CD4-positive, alpha-beta T cell treated with Interferon alpha-2 for 1 hour (primary cell): Measurements from ENCODE around the gene PALLD.

ENCODE experiments used
- DNase-seq, 2 donors: peaks; one replicate each; pipeline ENCODE4 v3.0.0-alpha.2; 2020 to 2022

The PALLD gene

GRCh38 chr4:168882650-168883233 lies 385.9 kb downstream of the PALLD start:
- no peak for DNase-seq

DNA sequence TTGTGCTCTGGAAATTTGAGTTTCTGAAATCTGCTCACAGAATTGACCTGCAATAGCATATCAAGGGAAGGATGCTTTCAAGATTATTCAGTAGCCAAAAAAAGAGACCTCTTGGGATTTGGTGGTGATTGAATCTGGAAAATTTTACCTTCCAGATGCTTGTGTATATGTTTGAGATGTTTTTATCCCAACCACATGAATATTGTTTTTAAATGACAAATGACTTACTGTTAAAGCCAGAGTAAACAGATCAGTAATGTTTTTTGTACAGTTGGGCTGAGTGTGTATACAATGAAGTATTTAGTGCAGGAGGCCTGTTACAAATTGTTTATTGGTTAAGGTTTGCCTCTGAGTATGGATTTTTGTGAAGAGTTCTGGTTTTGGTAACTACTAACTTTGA lies 386.7 kb downstream of the PALLD start:
- no peak for DNase-seq

DNA sequence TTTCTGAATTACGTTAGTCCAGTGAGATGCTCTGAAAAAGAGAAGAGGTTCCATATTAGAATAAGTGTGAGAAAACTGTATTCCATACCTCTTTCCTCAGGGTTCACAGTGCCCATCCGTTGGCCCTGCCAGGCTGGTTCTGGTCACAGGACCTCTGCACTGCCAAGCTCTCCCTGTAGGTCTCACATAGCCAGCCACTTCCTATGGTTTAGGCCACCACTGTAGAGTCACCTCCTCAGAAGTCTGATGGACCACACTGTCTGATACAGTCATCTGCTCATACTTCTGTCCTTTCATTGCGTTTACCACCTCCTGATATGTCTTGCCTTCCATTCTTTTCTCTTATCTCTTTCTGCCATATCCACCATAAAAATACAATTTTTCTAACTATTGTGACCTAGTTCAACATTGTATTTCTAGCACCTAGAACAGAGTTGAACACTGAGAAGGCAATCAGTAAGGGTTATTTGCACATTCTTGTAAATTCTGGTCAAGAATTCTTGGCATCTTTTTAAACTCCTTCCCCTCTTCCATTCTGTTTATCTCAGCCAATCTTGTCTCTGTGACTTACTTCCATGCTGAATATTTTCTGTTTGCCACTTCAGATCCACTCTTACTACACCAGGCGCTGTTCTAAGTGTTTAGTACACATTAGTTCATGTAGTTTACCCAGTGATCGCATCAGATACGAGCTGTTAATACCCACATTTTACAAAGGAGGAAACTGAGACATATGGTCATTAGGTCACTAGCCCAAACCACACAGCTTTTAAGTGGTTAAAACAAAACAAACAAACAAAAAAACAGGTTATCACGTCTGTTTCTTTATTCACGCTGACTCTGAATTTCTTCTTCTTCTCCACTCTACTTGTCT lies 387.6 kb downstream of the PALLD start:
- DNase-seq: no peak

GRCh38 chr4:168885400-168885799 lies 388.5 kb downstream of the PALLD start:
- DNase-seq: no peak

DNA sequence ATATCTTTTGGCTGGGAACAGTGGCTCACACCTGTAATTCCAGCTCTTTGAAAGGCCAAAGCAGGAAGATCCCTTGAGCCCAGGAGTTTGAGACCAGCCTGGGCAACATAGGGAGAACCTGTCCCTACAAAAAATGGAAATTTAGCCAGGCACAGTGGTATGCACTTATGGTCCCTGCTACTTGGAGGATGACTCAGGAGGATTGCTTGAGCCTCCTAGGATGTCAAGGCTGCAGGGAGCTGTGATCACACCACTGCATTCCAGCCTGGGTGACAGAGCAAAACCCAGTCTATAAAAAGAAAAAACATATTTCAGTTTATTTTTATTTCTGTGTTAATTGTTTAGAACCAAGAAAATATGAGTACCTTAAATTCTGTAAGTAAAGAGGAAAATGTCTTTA lies 389.5 kb downstream of the PALLD start:
- DNase-seq: no peak

GRCh38 chr4:168887809-168888208 lies 391.0 kb downstream of the PALLD start:
- no peak for DNase-seq

DNA sequence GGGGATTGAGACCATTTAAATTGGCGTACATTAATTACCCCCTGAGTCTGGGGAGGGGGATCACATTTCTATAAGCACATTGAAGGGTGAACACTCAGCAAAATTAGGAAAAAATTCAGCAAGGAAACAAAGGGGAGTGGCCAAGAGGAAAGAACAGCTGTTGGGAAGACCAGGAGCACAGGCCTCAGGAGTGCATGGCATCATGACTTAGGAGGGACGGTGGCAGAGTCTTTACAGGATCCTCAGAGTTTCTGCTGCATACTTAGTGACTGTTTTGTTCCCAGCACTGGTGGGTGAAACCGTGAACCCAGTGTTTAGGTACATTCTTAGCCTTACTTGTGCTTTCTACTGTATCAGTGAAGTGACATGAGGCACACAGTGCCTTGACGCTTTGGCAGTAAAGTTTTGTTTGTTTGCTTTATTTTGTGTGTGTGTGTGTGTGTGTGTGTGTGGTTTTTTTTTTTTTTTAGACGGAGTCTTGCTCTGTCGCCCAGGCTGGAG lies 391.9 kb downstream of the PALLD start:
- DNase-seq: no peak

- DNase-seq: no peak
Observed at GRCh38 chr4:168891086-168891485, 394.2 kb downstream of the PALLD start.

- DNase-seq: no peak
Observed at GRCh38 chr4:168891688-168892087, 394.8 kb downstream of the PALLD start.

- no peak for DNase-seq
Observed at GRCh38 chr4:168892475-168892874, 395.6 kb downstream of the PALLD start.

DNA sequence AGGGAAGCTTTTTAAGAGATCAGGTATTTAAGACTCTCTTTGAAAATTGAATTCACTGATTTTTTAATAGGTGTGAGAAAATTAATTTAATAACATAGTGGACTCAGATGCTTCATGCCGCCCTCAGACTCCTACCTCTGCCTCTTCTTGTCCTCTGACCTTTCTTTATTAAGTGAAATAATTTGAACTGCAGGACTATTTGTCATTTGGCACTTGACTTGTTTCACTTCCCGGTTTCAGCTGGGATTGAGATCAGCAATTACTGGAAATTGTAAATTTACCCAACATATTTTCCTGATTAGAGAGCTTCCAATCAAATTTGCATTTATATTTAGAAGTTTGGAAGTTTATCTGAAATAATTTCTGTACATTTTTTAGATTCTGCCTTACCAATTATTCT lies 396.4 kb downstream of the PALLD start:
- no peak for DNase-seq

GRCh38 chr4:168893807-168894206 lies 397.0 kb downstream of the PALLD start:
- DNase-seq: no peak

GRCh38 chr4:168900080-168900479 lies 403.2 kb downstream of the PALLD start:
- DNase-seq: no peak

- peak in 1 of 2 donors; percentile 16 for DNase-seq
Observed at GRCh38 chr4:168907119-168907698, 410.4 kb downstream of the PALLD start.

GRCh38 chr4:168908093-168908492 lies 411.2 kb downstream of the PALLD start:
- DNase-seq: no peak

GRCh38 chr4:168908851-168909273 lies 412.0 kb downstream of the PALLD start:
- DNase-seq: no peak

DNA sequence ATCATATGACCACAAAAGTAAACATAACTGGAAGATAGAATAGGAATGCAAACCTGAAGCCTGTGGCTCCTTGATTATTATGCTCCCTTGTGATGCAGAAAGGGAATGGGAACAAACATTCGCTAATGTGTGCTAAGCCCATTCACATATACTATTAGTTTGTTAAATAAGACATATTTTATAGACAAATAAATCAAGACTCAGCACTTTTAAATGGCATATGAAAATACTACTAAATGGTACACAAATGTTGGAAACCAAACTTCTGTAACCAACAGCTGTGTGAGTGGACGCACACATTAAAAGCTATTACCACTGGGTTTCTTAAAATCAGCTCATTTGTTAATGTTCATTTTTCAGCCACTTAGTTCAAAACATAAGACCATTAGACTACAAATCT lies 417.2 kb downstream of the PALLD start:
- no peak for DNase-seq

GRCh38 chr4:168917138-168917779 lies 420.4 kb downstream of the PALLD start:
- peak in 1 of 2 donors; percentile 24 for DNase-seq

DNA sequence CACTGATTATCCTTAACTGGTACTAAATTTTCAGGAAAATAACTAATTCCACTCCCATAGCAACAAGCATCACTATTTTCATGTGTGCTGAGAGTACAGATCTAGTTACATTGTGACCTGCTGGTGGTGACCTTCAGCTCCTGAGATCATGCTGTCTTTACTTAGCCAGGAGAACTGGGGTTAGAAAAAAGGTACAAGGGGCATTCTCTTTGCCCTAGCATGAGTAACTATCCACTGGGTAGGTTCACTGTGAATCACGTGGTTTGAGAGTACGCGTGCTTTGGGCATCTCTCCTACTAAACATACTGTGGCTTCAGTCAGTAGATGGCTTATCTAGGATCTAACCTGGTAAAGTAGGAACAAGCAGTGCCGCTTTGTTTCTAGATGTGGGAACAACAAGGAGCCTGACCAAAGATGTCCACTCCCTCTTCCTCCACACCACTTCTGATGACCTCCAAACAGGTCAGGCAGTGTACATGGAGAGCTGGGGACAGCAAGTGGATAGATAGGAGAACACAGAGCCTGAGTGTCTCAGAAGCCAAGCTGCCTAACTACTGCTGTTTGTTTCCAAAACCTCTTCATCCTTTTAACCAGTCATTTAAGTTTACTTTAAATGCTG lies 423.0 kb downstream of the PALLD start:
- DNase-seq: no peak

DNA sequence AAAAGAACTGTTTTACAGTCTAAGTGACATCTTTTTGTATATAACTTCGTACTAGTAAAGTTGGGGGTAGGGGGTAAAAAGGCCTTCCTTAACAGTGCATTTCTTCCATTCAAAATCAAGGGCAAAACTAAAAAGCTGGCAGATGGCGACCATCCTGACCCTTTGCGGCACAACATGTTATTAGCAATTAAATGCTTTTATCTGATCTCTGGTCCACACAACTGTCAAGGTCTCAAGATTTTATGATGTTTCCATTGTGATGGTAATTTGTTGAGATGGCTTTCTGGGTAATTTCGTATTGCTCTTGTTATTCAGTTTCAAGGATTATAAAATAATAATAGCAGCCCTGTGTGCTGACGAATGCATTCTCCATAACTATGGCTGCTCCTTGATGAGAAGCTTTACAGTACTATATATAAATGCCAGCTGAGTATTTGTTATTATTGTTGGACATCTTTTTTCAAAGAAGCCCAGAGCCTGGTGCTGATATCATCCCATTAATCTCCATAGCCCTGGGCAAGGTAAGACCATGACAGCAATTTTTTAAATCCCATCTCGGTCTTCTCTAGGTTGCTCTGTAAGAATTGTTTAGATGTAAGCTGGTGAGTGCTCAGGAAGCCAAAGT lies 423.7 kb downstream of the PALLD start:
- no peak for DNase-seq

DNA sequence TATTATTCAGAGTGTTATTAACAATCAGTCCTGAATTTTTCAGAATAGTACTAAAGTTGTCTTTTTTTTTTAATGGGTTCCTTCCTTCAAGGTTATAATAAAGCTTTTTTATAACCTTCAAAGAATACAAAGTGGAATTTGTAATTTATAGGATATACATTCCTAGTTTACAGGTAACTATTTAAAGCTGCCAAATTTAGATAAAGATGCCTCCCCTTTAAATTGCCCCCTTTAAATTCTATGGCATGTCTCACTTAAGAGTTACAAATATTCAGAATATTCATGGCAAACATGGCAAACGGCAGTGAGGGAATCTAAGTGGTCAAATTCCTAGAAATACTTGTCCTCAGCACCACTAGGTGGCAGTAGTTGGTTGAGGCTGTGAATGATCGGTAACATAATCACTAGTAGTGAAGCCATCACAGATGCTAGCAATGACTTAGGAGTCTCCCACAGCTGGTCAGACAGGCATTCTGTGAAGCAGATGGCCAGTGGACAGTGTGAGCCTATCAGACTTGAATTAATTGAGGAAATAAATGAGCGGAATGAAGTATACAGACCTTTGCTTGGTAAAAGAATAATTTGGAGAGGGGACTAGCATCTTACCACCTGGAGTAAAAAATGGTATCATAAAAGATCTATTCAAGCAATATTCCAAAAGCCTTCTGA lies 426.8 kb downstream of the PALLD start:
- peak; percentile 45 to 66 for DNase-seq

DNA sequence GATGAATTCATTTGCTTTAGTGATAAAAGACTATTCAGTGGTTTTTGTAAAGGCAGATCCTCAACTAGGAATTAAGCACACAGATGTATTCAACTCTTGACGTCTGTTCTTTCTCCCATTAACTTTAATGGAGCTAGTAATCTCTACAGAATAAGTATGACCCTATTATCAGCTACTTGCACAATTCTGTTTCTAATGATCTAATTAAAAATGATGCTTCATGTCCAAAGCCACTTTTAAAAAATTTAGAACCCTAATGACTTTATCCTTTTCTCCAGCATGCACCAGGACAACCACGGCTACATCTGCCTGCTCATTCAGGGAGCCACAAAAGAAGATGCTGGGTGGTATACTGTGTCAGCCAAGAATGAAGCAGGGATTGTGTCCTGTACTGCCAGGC lies 427.8 kb downstream of the PALLD start:
- no peak for DNase-seq
